OCI-LY7 (cell line): Measurements from ENCODE around the gene CDCP1.

Experiments used
- EZH2phosphoT487 ChIP-seq: fragments of 200-600 bp; sonication (generic); IDR thresholded peaks from 2 replicates; pipeline ENCODE4 v1.6.1; 2018; ENCODE audit warnings: low read depth, borderline replicate concordance, mild to moderate bottlenecking, mixed run types, antibody characterized with exemption, low read length, moderate library complexity, mixed read lengths
- TF ChIP-seq, protein P1 (sequence below): fragments of 200-600 bp; sonication (generic); conservative IDR thresholded peaks from 2 replicates; pipeline ENCODE4 v1.5.1; 2014; ENCODE audit warnings: mild to moderate bottlenecking, antibody characterized with exemption, low read length, moderate library complexity, mixed read lengths

DNA sequence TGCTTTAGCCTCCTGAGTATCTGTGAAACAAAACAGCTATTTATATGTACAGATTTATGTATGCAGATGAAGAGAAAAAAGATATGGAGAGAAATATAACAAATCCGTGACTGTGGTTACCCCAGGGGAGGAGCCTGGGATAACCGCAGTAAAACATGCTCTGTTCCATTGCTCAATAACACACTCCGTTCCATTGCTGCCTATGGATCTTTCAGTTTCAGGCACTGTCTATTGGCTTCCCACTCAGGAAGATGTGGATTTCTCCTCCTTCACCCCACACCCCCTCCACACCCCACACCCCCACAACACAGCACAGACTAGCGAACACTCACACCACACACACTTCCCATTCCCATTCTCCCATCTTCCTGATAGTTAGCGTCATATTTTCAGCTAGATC, 47.9 kb downstream of the CDCP1 start:
- TF ChIP-seq EZH2phosphoT487: no peak
- TF ChIP-seq, protein P1, sequence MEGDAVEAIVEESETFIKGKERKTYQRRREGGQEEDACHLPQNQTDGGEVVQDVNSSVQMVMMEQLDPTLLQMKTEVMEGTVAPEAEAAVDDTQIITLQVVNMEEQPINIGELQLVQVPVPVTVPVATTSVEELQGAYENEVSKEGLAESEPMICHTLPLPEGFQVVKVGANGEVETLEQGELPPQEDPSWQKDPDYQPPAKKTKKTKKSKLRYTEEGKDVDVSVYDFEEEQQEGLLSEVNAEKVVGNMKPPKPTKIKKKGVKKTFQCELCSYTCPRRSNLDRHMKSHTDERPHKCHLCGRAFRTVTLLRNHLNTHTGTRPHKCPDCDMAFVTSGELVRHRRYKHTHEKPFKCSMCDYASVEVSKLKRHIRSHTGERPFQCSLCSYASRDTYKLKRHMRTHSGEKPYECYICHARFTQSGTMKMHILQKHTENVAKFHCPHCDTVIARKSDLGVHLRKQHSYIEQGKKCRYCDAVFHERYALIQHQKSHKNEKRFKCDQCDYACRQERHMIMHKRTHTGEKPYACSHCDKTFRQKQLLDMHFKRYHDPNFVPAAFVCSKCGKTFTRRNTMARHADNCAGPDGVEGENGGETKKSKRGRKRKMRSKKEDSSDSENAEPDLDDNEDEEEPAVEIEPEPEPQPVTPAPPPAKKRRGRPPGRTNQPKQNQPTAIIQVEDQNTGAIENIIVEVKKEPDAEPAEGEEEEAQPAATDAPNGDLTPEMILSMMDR: no peak
